Measurements from ENCODE around the gene RNASE2.

The RNASE2 gene

DNA sequence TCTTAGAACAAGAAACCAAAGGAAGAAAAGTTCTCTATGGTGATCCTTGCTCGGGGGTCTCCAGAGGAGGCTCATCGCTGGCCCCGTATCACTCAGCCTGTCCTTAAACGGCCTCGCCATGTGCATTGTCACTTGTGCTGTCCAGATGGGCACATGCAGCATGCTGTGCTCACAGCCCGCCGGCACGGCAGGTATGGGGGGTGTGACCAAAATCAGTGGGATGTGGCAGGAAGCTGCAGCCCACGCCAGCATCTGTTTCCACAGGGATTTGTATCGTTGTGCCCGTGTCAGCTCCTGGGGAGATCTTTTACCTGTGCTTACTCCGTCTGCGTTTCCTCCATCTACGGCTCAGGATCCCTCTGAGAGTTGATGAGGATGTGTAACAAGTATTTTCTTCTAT is 41.2 kb downstream of the RNASE2 start:
- TF ChIP-seq SIN3A (IDR thresholded peaks at IDR 0.05; ENCODE audit: borderline replicate concordance, insufficient read depth, low read length) (no peak), POLR2AphosphoS5 (IDR thresholded peaks at IDR 0.05; ENCODE audit: low read depth, low read length) (no peak), TAF1 (IDR thresholded peaks at IDR 0.05; ENCODE audit: borderline replicate concordance, insufficient read depth, low read length) (no peak)

DNA sequence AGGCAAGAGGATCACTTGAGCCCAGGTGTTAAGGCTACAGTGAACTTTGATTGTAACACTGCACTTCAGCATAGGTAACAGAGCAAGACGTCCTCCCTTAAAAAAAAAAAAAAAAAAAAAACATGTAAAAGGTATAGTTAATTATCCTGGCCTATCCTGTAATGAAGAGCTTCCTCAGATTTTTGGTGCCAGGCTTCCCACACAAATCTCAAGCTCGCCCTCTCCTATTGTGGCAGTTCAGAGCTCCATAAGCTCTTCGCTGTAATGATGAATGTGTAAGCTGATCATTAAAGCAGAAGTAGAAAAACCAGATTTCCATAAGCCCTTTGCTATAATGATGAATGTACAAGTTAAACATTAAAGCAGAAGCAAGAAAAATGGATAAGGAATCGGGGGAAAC is 41.8 kb downstream of the RNASE2 start:
- TF ChIP-seq FOXP2 (optimal IDR thresholded peaks at IDR 0.05; ENCODE audit: borderline replicate concordance, extremely low read depth, extremely low read length, insufficient read depth) (no peak), SIN3A (IDR thresholded peaks at IDR 0.05; ENCODE audit: borderline replicate concordance, insufficient read depth, low read length) (no peak), POLR2AphosphoS5 (IDR thresholded peaks at IDR 0.05; ENCODE audit: low read depth, low read length) (no peak), TAF1 (IDR thresholded peaks at IDR 0.05; ENCODE audit: borderline replicate concordance, insufficient read depth, low read length) (no peak)
- TF ChIP-seq, protein P1, sequence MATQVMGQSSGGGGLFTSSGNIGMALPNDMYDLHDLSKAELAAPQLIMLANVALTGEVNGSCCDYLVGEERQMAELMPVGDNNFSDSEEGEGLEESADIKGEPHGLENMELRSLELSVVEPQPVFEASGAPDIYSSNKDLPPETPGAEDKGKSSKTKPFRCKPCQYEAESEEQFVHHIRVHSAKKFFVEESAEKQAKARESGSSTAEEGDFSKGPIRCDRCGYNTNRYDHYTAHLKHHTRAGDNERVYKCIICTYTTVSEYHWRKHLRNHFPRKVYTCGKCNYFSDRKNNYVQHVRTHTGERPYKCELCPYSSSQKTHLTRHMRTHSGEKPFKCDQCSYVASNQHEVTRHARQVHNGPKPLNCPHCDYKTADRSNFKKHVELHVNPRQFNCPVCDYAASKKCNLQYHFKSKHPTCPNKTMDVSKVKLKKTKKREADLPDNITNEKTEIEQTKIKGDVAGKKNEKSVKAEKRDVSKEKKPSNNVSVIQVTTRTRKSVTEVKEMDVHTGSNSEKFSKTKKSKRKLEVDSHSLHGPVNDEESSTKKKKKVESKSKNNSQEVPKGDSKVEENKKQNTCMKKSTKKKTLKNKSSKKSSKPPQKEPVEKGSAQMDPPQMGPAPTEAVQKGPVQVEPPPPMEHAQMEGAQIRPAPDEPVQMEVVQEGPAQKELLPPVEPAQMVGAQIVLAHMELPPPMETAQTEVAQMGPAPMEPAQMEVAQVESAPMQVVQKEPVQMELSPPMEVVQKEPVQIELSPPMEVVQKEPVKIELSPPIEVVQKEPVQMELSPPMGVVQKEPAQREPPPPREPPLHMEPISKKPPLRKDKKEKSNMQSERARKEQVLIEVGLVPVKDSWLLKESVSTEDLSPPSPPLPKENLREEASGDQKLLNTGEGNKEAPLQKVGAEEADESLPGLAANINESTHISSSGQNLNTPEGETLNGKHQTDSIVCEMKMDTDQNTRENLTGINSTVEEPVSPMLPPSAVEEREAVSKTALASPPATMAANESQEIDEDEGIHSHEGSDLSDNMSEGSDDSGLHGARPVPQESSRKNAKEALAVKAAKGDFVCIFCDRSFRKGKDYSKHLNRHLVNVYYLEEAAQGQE (IDR thresholded peaks at IDR 0.05; ENCODE audit: insufficient read depth in 1 of 2, low read depth in 2 of 2, low read length in 2 of 2) = no peak

DNA sequence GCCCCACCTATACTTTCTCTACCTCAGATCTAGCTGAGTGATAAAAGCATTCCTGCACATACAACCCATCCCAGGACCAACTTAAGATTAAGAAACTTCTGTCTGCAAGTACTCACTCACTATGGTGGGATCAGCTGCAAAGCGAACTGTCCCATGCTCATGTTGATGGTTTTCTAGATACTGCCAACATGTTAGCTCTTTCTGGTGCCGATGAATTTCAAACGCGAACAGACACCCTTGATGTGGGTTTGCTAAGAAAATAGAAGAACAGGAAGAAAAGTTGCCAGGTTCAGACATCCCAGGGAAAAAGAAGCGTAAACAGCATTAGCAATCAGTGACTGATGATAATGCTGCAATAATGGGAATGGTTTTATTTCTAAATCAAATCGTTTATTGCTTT is 42.3 kb downstream of the RNASE2 start:
- TF ChIP-seq FOXP2 (optimal IDR thresholded peaks at IDR 0.05; ENCODE audit: borderline replicate concordance, extremely low read depth, extremely low read length, insufficient read depth) (no peak), SIN3A (IDR thresholded peaks at IDR 0.05; ENCODE audit: borderline replicate concordance, insufficient read depth, low read length) (no peak), POLR2AphosphoS5 (IDR thresholded peaks at IDR 0.05; ENCODE audit: low read depth, low read length) (no peak), TAF1 (IDR thresholded peaks at IDR 0.05; ENCODE audit: borderline replicate concordance, insufficient read depth, low read length) (no peak)
- TF ChIP-seq, protein P1 (IDR thresholded peaks at IDR 0.05; ENCODE audit: insufficient read depth in 1 of 2, low read depth in 2 of 2, low read length in 2 of 2) = no peak

DNA sequence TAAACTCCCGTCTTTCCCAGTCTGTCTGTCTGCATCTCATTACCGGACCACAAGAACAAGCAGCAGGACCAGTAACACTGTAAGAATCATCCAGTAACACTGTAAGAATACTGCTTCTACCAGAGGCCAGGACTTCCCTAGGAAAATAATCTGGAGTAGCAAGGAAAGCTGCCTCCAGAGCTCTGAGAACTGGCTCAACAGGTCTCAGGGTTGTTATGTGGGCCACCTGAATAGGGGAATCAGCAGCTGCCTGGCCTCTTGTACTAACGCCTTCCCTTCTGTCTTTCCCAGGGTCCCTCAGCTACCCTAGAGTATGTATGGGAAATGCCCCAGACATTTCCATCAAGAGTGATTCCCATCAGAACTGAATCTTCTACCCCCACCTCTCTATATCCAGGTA is 42.9 kb downstream of the RNASE2 start:
- TF ChIP-seq TAF1 (IDR thresholded peaks at IDR 0.05; ENCODE audit: borderline replicate concordance, insufficient read depth, low read length) = no peak
- no peak for TF ChIP-seq POLR2AphosphoS5 (IDR thresholded peaks at IDR 0.05; ENCODE audit: low read depth, low read length)
- TF ChIP-seq, protein P1 (IDR thresholded peaks at IDR 0.05; ENCODE audit: insufficient read depth in 1 of 2, low read depth in 2 of 2, low read length in 2 of 2) = no peak
- no peak for TF ChIP-seq FOXP2 (optimal IDR thresholded peaks at IDR 0.05; ENCODE audit: borderline replicate concordance, extremely low read depth, extremely low read length, insufficient read depth)
- no peak for TF ChIP-seq SIN3A (IDR thresholded peaks at IDR 0.05; ENCODE audit: borderline replicate concordance, insufficient read depth, low read length)

DNA sequence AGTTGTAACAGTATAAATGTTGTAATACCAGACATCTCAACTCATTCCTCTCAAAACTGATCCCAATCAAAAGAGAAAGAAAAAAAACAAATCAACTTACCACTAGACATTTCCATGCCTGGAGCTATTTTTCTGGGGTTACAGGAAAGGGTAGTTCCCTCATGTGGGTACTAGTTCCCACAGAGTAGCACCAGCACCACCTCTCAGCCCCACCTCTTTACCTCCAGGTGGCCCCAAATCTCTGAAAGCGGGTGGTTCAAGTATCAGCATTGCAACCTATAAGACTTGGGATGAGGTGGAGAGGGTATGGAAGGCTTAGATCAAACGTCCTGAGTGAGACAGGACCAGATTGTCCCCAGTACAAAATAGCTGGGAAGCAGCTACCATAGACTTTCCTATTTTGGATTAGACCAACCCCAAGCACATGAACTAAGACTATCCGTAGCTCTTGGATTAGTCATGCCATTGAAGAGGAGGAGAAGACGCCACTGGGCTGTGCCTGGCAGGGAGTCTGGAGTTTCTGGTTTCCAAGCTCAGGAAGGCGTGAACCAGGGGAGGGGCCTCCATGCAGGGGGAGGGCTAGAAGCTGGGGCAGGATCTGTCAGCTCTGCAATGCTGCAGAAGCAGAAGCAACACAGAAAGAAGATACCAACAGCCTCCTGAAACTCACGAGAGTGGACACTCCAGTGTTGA is 43.5 kb downstream of the RNASE2 start, which contains the start of gene SLC39A2:
TSS of gene SLC39A2 (plus strand) at position 620 of the 693 bp plus-strand sequence. CDS start 154 bp downstream, outside the sequence.
- TF ChIP-seq, protein P1 (IDR thresholded peaks at IDR 0.05; ENCODE audit: insufficient read depth in 1 of 2, low read depth in 2 of 2, low read length in 2 of 2) = no peak
- TF ChIP-seq FOXP2 (optimal IDR thresholded peaks at IDR 0.05; ENCODE audit: borderline replicate concordance, extremely low read depth, extremely low read length, insufficient read depth) (no peak), SIN3A (IDR thresholded peaks at IDR 0.05; ENCODE audit: borderline replicate concordance, insufficient read depth, low read length) (no peak), TAF1 (IDR thresholded peaks at IDR 0.05; ENCODE audit: borderline replicate concordance, insufficient read depth, low read length) (no peak), POLR2AphosphoS5 (IDR thresholded peaks at IDR 0.05; ENCODE audit: low read depth, low read length) (no peak)

Data from PFSK-1 (cell line).